GM10847 (cell line): ENCODE data around the gene MUC12.

Experiments used
- POLR2A ChIP-seq: IDR thresholded peaks from 2 replicates; pipeline ENCODE4 v1.6.1; 2011; ENCODE audit not compliant: insufficient read length; ENCODE audit errors: extremely low read depth

MUC12 gene

DNA sequence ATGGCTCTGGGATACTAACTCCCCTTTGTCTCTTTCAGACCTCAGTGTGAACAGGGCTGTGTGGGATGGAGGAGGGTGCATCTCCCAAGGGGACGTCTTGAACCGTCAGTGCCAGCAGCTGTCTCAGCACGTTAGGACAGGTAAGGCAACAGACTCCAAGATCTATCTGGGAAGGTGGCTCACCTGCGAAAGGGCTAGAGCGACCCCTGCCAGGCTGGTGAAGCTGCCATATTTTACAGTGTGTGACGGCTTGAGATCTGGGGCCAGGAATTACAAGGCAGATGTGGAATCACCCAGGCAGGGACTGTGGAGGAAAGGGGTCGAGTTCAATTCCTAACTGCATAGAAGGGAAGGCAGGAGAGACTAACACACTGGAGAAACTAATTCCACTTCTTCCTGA is 61.7 kb downstream of the MUC12 start:
- TF ChIP-seq POLR2A = no peak

DNA sequence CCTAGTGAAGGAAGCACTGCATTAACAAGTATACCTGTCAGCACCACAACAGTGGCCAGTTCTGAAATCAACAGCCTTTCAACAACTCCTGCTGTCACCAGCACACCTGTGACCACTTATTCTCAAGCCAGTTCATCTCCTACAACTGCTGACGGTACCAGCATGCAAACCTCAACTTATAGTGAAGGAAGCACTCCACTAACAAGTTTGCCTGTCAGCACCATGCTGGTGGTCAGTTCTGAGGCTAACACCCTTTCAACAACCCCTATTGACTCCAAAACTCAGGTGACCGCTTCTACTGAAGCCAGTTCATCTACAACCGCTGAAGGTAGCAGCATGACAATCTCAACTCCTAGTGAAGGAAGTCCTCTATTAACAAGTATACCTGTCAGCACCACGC is 66.6 kb downstream of the MUC12 start:
- no peak for TF ChIP-seq POLR2A

DNA sequence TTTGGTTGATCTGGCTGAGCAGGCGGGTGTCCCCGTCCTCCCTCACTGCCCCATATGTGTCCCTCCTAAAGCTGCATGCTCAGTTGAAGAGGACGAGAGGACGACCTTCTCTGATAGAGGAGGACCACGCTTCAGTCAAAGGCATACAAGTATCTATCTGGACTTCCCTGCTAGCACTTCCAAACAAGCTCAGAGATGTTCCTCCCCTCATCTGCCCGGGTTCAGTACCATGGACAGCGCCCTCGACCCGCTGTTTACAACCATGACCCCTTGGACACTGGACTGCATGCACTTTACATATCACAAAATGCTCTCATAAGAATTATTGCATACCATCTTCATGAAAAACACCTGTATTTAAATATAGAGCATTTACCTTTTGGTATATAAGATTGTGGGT is 89.0 kb downstream of the MUC12 start:
- TF ChIP-seq POLR2A = no peak

DNA sequence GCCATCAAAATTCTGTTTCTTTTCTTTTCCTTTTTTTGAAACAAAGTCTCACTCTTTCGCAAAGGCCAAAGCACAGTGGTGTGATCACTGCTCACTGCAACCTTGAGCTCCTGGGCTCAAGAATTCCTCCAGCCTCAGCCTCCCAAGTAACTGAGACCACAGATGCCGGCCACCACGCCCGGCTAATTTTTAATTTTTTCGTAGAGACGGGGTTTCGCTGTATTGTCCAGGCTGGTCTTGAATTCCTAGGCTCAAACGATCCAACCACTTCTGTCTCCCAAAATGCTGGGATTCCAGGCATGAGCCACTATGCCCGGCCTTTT is 90.2 kb downstream of the MUC12 start:
- TF ChIP-seq POLR2A = no peak

DNA sequence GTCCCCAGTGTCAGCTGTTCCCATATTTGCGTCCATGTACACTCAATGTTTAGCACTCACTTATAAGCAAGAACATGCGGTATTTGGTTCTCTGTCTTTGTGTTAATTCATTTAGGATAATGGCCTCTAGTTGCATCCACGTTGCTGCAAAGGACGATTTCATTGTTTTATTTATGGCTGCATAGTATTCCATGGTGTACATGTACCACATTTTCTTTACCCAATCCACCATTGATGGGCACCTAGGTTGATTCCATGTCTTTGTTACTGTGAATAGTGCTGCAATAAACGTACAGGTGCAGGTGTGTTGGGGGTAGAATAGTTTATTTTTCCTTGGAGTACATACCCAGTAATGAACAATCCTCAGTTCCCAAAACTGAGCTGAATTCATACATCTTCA is 91.6 kb downstream of the MUC12 start:
- no peak for TF ChIP-seq POLR2A

DNA sequence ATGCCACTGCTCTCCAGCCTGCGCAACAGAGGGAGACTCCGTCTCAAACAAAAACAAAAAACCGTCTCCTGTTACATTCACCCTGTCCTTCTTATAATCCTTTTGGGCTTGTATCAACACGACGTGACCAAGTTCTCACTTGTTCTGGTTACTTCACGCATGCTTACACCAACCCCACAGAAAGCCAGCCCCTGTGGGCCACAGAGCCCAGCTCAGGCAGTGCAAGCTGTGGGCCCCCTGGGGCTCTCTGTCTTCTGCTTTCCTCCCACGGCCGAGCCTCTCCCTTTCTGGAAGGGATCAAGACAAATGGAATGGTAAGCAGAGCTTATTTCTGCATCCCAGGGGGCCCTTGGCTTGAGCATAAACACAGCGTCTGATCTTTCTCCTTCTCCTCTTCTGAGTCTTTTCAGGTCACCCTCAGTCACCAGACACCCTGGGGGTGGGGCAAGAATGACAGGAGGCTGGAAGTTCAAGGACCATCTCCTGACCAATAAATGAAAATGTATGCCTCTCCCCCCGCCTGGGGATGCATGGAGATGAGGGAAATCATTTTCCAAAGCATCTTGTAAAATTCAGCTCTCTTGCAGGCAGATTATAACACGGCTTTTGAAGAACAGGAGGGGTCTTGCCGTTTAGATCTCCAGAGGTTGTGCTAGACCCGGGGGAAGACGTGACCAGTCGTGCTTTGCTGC is 96.9 kb downstream of the MUC12 start:
- TF ChIP-seq POLR2A = no peak

DNA sequence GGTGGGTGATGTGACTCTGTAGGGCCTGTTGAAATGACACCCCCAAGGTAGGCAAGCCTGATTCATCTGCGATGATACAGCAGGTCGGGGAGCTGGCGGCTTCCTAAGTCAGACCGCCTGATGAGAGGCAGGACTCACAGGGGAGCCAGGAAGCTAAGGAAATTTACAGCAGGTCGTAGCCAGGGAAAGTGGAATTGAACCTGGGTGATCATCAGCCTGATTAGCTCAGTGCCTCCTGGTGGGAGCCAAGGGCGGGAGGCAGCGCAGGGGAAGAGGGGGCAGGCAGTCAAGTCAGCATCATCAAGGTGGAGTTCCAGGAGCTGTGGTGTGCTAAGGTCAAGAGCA is 97.4 kb downstream of the MUC12 start:
- TF ChIP-seq POLR2A = no peak

DNA sequence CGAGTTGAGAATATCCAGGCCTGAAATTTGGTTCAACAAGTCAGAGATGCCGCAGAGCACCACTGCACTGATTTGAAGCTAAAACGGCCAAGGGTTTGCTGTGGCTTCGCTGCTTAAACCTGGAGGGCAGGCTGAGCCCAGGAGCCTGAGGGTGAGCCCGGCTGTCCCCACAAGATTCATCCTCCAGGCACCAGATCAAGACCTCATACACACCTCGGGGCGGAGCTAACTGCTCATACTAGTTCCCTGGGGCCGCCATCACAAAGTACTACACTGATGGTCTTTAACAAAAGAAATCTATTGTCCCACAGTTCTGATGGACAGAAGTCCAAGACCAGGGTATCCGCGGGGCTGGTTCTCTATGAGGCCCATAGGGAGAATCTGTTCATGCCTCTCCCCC is 99.0 kb downstream of the MUC12 start:
- no peak for TF ChIP-seq POLR2A
